T-helper 1 cell treated with Interleukin-12 subunit alpha and Interleukin-12 subunit beta and Interleukin-4 antibody, amounts not matched to agents 30 ng/mL and 1 ng/mL, for 36 hours (primary cell): Measurements from ENCODE around the gene NRG2. TPM values are rescaled to one million over a fixed set of nuclear protein-coding genes. Genes with fewer than 3 reads are reported as not detected.

ENCODE experiments used
- intact Hi-C: fragments of 100-400 bp; cut with micrococcal nuclease; formaldehyde crosslinking; loops from one replicate; pipeline ENCODE4 v1.15.1; 2024
- total RNA-seq: library from RNA; stranded (reverse); gene quantifications from 2 replicates; pipeline ENCODE4 v1.2.3, GENCODE V29; 2022

The NRG2 gene
- total RNA-seq, 1 donor from 2014 or later, result 0.27 TPM

DNA sequence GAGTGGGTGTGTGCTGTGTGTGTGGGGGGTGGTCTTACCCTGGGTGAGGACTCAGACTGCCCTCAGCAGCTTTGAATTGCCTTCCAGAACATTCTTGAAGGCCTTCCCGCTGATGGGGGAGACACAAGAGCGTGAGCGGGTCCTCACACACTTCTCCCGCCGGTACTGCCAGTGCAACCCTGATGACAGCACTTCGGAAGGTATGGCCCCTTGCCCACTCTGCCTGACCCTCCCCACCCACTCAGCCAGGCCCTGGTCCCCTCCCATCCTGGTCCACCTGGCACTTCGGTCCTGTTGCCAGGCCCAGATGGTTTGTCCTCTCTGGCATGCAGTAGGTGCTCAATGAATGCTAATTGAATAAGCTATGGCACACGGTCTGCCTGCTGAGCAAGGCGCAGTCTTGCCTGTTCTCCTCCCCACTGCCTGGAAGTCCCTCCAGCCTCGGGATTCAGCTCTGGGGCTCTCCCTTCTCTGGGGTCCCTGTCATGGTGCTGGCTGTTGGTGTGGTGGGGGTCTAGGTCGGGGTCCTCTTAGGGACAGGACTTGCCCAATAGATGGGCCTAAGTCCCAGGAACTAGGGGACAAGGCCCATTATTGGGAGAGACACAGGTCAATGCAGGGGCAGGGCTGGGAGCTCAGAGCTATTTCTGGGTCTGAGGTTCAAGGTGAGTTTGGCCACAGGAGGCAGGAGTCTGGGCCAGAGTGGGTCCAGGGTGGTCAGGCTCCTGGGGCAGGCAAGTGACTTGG, 221.1 kb downstream of the NRG2 start:
- intact Hi-C loops, result no loop called here

DNA sequence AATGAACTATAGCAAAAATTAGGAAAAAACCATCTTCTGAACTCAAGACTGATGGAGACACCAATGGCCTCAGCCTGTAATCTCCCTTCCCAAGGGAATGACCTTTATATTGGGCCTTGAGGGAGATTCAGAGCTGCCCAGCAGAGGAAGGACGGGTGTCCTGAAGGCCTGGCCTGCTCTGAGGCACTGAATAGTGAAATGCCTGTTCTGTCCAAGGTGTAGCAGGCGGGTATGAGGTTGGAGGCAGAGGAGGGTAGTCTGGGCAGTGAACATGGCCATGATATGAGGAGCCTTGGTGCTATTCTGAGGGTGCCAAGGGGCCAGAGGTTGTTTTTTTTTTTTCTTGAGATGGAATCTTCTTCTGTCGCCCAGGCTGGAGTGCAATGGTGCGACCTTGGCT, 222.5 kb downstream of the NRG2 start:
- intact Hi-C loops, result no loop called here

DNA sequence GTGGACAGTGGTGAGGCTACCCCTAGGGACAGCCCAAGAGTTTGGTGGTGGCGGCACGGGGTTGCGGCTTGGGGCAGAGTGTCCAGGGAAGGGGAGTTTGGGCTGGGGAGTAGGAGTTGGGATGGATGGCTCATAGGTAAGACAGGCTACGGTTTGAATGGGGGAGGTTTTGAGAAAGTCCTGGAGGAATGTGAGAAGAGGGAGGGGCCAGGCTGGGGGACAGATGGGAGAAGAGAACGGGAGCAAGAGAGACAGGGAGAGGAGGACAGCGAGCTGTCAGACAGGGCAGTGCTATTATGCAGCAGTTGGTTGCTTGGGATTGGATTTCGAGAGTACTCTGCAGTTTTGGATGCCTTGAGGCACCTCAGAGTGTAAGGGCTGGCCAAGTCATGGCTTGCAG, 223.0 kb downstream of the NRG2 start:
- intact Hi-C loops, result no loop called here

DNA sequence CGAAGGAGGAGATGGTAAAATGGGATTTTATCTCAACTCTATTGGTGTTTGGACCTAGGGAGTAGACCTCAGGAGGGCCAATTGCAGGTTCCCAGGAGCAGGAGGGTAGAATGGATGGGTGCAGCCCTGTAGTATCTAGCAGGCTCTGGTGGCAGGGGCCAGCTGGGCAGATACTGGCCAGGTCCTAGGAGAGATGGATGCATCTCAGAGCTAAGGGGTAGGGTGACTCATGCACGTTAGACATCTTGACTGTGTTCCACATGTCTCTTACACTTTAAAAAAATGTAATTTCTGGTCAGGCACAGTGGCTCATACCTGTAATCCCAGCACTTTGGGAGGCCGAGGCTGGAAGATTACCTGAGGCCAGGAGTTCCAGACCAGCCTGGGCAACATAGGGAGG, 225.1 kb downstream of the NRG2 start:
- intact Hi-C loops, result no loop called here

DNA sequence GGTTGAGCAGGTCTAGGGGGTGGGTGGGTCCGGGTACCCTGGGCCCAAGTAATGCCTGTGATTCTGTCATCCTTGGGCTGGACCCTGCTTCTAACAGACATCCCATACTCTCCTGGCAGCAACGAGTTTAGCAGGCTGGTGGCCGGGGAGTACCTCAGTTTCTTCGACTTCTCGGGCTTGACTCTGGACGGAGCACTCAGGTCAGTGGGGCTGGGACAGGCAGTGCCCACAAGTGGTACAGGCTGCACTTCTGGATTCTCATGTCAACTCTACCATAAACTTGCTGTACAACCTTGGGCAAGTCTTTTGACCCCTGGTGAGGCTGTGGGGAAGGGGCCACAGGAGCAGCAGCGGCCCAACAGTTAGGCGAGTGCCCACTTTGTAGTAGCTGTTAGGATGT, 225.7 kb downstream of the NRG2 start:
- intact Hi-C loops, result no loop called here

DNA sequence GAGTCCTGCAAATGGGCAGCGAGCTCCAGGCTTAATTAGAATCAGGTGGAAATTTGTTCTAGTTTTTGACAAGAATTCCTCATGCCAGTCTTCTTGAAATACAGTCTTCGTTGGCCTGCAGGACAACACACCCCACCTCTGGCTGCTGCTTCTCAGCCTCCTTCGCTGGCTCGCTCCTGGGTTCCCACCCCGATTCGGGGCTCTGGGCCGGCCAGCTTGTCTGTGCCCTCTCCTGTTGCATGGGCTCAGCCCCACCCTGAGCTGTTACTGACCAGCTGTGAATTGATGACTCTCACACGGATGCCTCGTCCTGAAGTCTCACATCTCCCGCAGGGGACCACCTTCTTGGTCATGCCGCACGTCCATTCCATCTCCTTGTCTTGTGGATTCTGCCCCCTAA, 226.5 kb downstream of the NRG2 start:
- intact Hi-C loops, result no loop called here

DNA sequence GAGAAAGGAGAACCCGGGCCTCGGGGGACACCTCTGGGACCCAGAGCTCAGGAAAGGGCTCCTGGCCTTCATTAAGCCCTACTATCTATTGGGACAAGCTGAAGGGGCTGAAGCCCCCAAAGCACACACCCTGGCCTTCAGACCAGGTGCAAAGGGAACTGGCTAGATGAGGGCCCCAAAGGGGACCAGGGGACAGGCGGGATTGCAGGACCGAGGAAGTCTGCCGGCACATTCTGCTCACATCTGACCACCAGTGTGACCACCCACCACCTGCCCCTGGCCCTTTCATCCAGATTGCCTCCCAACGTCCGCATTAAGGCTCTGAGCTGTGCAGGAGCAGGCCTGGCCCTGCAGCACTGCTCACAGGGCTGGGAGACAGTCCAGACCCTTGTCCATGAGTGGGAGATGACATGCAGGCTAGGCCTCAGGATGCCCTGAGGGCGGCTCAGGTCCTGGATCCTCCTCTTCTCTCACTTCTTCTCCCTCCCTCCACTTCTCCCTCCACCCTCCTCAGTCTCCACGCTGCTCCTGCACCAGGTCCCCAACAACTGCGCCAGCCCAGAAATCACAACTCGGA, 228.3 kb downstream of the NRG2 start:
- intact Hi-C loops, result no loop called here

DNA sequence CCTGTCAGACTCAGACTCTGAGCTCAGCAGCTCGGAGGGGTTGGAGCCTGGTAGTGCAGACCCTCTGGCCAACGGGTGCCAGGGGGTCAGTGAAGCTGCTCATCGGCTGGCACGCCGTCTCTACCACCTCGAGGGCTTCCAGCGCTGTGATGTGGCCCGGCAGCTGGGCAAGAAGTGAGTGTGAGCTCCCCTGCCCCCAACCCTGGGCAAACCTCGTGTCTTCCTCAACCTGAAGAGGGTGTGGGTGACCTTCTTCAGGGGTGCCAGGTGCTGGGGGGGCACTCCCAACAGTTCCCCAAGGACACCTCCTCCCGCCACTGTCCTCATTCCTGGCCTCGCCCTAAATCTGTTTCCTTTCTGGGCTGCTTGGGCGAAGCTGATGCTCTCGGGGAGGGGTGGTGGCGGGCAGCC, 228.9 kb downstream of the NRG2 start:
- intact Hi-C loops, result no loop called here

DNA sequence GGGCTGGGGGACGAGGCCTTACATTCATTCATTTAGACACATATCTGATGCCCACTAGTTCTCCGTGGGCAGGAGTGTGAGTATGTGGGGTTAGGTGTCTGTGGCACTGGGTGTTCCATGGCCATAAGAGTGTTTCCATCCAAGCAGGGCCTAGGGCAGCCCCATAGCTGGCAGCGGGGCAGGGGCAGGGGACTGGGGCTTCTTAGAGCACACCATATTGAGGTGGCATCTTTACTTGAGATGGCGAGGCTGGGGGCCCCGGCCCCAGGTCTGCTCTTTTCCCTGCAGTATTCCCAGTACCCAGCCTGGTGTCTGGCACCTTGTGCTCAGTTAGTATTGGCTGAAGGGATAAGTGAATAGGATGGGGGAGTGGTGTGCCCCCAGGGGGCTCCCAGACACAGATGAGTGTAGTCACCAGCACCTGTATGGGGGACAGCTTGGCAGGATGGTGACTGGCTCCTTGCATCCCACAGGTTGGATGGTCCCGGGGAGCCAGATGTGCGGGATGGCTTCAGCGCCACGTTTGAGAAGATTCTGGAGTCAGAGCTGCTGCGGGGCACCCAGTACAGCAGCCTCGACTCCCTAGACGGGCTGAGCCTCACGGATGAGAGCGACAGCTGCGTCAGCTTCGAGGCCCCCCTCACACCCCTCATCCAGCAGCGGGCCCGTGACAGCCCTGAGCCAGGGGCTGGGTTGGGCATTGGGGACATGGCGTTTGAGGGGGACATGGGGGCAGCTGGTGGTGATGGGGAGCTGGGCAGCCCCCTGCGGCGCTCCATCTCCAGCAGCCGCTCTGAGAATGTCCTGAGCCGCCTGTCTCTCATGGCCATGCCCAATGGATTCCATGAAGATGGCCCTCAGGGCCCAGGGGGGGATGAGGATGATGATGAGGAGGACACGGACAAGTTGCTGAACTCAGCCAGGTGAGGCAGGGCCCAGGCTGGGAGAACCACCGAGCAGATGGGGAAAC, 230.0 kb downstream of the NRG2 start:
- intact Hi-C loops, result no loop called here

DNA sequence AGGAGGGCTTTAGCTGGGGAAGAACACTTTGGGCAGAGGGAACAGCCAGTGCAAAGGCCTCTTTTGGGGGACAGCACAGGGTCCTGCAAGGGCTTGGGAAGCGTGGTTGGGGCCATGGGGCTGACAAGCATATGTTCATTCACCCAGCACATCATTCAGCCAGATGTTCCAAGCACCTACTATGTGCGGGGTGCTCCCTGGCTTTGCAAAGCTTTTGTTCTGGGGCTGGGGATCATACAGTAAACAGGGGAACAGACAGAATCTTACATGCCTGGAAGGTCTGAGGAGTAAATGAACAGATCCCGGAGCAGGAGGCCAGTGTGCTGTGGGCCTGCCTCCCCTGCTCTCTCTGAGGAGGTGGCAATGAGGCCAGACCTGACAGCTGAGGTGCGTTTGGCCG, 230.8 kb downstream of the NRG2 start:
- intact Hi-C loops, result no loop called here

DNA sequence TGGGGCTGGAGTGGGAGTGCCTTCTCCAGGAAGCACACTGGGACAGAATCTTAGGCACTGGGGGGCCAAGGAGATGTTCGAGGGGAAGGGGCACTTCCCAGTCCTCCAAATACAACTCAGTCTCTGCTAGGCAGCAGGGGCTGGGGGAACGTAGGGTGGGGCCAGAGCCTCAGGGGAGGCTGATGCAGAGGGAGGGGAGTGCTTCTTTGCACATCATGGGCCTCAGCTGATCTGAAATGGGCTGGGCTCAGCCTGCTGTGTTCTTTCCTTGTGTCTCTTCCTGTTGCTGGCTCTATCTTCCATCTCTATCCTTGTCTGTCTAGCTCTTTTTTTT, 231.9 kb downstream of the NRG2 start:
- intact Hi-C loops, result no loop called here

DNA sequence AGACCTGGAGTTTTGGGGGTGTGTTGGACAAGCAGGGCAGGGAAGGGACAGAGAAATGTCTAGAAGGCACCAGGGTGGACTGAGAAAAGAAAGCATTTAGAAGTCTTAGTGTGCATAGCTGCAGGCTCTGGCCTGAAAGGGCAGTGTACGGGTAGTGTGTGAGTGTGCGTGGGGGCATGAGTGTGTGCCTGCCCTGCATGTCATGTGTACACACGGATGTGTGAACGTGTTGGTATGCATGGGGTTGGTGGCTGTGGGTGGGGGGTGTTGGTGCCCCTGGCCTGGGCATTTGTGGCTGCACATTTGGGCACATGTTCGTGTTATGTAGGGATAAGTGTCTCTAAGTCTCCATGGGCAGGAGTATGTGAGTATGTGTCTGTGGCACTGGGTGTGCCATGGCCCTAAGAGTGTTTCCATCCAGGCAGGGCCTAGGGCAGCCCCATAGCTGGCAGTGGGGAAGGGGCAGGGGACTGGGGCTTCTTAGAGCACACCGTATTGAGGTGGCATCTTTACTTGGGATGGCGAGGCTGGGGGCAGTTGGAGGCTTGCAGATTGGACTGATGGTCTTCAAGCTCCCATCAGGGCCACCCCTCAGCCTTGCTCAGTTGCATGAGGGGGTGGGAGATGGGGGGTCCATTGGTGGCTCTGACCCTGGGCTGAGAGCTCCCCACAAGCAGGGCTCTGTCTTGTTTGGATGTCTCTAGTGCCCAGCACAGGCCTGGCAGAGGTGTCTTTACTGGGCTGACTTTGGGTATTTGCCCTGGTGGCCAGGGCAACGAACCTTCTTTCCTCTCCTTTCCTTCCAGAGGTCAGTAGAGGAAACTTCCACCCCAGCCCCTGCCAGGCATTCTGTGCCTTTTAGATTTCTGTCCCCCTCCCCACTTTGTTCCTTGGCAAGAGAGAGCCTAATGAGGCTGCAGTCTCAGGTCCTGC, 232.5 kb downstream of the NRG2 start:
- intact Hi-C loops, result no loop called here

DNA sequence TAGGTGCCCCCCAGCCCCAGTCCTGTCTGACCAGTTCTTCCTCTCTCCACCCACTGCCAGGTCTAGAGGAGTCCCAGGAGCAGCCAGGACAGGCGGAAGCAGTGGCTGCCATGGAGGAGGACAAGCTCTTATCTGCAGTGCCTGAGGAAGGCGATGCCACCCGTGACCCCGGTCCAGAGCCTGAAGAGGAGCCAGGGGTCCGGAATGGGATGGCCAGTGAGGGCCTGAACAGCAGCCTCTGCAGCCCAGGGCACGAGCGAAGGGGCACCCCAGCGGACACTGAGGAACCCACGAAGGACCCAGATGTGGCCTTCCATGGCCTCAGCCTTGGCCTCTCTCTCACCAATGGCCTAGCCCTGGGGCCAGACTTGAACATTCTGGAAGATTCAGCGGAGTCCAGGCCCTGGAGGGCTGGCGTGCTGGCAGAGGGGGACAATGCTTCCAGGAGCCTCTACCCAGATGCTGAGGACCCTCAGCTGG, 233.7 kb downstream of the NRG2 start:
- intact Hi-C loops, result no loop called here

DNA sequence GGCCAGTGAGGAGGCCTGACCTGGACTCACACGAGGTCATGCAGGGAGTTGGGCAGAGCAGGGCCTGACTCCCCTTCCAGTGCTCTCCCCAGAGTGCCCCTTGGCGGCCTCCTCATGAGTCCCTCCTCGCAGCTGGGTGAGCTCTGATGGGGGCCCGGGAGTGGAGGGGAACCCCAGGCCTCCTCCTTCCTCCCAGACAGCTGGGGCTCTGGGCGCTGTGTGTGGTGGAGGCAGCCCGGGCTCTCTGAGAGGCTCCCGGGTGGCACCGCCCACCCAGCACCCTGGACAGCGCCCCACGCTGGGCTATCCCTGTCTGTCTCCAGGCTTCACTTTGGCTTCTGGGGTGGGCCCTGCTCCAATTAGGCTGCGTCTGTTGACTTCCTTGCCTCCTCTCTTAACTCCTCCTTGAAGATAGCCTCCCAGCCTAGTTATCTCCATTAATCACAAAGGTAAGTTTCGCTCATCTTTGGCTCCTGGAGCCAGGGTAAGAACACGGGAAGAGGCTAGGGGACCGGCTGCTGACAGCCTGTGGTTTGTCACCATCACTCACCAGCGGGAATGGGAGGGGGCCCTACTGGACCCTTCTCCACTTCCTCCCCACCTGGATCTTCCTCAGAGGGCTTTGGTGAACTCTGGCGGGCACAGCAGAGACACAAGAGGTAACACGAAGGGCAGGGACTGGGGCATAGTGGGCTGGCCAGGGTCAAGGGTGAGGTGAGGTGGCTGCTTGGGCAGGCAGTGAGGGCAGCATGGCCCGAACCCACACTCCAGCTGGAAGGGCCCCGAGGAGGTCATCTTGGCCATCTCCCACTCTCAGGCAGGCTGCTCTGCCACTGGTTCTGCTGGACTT, 234.4 kb downstream of the NRG2 start:
- intact Hi-C loops, result no loop called here

DNA sequence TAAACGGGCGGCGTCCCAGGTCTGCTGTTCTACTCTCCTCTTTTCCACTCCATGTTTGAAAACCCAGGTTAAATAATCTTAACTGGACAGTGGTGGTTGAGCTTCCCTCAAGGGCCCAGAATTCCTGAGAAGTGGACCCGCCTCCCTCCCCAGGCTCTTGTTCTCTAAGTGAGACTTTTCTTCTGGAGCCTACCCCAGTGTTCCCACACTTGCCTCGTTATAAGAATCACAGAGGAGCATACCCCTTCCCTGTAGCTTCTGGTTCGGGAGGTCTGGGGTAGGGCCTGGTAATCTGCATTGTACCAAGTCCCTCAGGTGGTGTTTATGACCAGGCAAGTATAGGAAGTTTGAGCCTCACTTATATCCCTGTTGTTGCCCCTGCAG, 235.5 kb downstream of the NRG2 start:
- intact Hi-C loops, result no loop called here

DNA sequence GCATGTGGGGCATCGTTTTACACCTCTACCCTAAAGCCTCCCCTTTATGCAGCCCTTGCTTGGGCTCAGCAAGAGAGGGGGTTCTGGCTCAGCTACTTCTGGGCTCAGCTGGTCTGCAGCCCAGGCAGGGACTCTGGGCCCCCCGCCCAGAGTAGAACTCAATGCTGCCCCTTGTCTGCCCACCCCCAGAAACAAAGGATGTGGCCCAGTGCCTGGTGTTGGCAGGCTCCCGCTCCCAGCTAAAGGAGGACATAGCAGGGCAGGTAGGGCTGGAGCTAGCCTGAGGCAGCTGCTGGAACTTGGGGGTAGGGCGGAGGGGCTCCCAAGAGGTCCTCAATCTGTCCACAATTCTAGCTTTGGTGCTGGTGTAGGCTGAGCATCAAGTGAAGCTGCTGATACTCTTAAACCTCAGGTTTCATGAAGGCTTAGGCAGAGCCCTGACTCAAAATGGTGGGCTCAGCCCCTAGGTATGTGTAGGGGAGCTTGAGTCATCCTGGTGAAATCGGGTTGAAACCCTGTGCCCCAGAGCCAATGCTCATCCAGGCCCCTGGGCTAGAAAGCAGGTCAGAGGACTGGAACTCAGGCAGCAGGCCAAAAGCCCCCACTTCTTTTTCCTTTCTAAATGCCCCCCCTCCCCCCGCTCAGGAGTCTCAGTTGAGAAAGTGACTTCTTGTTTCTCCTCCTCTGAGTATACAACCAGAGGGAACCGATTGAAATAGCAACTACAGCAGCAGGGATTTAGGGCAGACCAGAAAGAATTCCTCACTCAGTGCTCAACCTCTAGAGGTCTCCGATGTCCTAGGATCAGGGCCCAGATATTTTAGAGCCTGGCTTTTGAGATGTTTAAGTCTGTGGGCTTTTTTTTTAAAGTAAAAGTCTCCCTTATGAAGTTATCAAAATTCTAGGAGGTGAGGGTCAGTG, 236.1 kb downstream of the NRG2 start:
- intact Hi-C loops, result no loop called here

DNA sequence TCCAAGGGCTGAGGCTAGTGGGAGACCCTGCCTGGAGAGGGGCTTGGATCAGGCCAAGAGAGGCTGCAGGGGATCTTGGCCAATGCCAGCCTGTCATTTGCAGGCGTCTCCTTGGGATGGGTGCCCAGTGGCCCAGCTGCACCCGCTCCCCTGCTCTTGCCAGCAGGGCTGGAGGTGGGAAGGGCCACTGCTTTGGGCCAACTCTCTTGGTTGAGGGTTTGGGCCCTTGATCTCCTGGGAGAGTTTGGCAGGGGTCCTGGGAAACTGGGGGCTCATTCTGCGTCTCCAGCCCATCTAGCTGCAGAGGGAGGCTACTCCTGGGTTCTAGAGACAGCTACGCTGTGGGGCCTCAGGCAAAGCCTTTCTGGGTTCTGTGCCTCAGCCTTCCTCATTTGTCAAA, 237.0 kb downstream of the NRG2 start:
- intact Hi-C loops, result no loop called here

DNA sequence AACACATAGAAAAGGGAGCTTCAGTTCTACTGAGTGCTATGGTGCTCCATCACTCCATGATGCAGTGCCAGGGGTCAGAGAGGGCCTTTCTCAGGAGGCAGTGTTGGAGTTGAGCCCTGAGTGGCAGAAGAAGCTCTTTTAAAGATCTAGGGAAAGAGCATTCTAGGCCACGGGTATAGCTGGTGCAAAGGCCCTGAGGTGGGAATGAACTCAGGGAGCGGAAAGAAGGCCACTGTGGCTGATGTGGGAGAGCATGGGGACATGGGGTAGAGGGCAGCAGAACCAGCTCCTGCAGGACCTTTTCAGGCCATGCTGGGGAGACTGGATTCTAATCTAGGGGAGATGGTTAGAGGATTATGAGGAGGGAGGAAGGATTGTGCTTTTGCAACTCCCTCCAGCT, 237.6 kb downstream of the NRG2 start:
- intact Hi-C loops, result no loop called here

DNA sequence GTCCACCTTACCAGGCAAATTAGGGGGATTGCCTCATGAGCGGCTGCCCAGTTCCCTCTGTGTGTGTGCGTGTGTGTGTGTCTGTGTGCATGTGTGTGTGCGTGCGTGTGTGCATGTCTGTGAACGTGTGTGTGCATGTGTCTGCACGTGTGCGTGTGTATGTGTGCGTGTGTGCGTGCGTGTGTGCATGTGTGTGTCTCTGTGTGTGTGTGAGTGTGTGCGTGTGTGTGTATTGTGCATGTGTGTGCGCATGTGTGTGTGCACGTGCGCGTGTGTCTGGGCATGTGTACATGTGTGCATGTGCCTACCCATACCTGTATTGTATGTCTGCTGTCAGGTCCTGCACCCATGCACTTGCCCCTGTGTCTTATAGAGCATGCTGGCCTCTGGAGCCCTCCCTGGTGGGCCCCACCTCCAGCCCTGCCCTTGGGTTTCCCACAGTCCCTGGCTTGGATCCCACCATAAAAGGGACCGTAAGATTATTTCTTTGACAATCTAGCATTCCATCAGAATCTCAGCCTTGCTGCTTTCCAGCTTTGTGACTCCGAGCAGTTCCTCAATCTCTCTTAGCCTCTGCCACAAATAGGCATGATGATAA, 238.2 kb downstream of the NRG2 start:
- intact Hi-C loops, result no loop called here
